Measurements from ENCODE around the gene TRIM54. TPM values are rescaled to one million over a fixed set of nuclear protein-coding genes. Genes with fewer than 3 reads are reported as not detected.

Gene TRIM54
- total and polyA plus RNA-seq, 9 of the 15 experiments (the other 6 are each of a cell fraction or from before 2014, with no cell fraction given) = not detected

DNA sequence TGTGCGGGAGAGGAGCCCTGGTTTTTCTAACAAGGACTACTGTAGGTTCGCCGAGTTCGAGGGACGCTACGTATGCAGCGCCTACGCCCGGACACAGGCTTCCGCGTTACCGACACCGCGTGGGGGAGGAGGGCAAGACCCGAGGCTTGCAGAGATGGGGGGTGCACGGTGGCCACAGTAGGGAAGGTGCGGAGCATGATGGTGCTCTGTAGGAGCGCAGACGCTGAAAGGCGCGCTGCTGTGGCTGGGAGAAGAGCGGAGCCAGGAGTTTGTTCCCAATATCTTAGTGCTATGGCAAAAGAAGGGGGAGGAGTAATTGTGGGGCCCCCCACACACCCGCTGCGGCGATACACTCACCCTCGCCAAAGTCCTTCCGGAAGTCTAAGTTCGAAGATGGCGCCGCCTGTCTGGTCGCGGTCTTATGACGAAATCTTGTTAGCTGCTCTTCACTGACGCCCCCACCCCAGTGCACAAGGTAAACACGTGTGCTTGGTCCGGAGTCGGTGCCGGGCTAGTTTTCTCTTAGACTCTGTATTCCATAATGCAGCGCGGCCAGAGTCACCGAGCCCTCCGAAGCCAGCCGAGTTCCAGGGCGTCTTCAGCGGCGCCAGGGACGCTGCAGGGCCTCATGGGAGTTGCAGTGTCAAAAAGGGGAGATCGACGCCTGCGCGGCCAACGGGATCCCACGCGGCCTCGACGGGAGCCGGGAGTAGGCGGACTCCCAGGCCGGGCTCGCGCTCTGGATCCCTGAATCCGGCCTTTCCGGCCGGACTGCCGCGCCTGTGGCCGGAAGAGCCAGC is 74.4 kb downstream of the TRIM54 start, which contains the start of gene GTF3C2 (continued):
- TF ChIP-seq FIP1L1 (IDR thresholded peaks at IDR 0.05; ENCODE audit: low read depth, low read length, poor library complexity, severe bottlenecking) = no peak
- TF ChIP-seq, protein P1, sequence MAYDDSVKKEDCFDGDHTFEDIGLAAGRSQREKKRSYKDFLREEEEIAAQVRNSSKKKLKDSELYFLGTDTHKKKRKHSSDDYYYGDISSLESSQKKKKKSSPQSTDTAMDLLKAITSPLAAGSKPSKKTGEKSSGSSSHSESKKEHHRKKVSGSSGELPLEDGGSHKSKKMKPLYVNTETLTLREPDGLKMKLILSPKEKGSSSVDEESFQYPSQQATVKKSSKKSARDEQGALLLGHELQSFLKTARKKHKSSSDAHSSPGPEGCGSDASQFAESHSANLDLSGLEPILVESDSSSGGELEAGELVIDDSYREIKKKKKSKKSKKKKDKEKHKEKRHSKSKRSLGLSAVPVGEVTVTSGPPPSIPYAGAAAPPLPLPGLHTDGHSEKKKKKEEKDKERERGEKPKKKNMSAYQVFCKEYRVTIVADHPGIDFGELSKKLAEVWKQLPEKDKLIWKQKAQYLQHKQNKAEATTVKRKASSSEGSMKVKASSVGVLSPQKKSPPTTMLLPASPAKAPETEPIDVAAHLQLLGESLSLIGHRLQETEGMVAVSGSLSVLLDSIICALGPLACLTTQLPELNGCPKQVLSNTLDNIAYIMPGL (CRISPR knock-in tag; IDR thresholded peaks at IDR 0.05) = no peak
- TF ChIP-seq CBX3 (IDR thresholded peaks at IDR 0.05; ENCODE audit: borderline replicate concordance in 1 of 2, low read length in 2 of 2) = no peak; a peak in 1 of 3 replicates
- TF ChIP-seq PHB (CRISPR knock-in tag; IDR thresholded peaks at IDR 0.05) = no peak
- no peak for TF ChIP-seq SRSF1 (IDR thresholded peaks at IDR 0.05; ENCODE audit: low read depth, low read length)
- TF ChIP-seq PHB2 (IDR thresholded peaks at IDR 0.05; ENCODE audit: low read depth) = no peak
- no peak for TF ChIP-seq ZC3H8 (IDR thresholded peaks at IDR 0.05)
- 0 out of 2 replicates have a peak, but pooled peaks have one; percentile 68 for TF ChIP-seq ZBTB1 (CRISPR knock-in tag; IDR thresholded peaks at IDR 0.05; ENCODE audit: borderline replicate concordance, low read depth)
- TF ChIP-seq RBM14 (IDR thresholded peaks at IDR 0.05; ENCODE audit: borderline replicate concordance, insufficient read depth, low read depth, low read length) = no peak
- no peak for TF ChIP-seq ERF (CRISPR knock-in tag; IDR thresholded peaks at IDR 0.05)
- TF ChIP-seq NR3C1 (CRISPR knock-in tag; IDR thresholded peaks at IDR 0.05) = no peak
- TF ChIP-seq, protein P2, sequence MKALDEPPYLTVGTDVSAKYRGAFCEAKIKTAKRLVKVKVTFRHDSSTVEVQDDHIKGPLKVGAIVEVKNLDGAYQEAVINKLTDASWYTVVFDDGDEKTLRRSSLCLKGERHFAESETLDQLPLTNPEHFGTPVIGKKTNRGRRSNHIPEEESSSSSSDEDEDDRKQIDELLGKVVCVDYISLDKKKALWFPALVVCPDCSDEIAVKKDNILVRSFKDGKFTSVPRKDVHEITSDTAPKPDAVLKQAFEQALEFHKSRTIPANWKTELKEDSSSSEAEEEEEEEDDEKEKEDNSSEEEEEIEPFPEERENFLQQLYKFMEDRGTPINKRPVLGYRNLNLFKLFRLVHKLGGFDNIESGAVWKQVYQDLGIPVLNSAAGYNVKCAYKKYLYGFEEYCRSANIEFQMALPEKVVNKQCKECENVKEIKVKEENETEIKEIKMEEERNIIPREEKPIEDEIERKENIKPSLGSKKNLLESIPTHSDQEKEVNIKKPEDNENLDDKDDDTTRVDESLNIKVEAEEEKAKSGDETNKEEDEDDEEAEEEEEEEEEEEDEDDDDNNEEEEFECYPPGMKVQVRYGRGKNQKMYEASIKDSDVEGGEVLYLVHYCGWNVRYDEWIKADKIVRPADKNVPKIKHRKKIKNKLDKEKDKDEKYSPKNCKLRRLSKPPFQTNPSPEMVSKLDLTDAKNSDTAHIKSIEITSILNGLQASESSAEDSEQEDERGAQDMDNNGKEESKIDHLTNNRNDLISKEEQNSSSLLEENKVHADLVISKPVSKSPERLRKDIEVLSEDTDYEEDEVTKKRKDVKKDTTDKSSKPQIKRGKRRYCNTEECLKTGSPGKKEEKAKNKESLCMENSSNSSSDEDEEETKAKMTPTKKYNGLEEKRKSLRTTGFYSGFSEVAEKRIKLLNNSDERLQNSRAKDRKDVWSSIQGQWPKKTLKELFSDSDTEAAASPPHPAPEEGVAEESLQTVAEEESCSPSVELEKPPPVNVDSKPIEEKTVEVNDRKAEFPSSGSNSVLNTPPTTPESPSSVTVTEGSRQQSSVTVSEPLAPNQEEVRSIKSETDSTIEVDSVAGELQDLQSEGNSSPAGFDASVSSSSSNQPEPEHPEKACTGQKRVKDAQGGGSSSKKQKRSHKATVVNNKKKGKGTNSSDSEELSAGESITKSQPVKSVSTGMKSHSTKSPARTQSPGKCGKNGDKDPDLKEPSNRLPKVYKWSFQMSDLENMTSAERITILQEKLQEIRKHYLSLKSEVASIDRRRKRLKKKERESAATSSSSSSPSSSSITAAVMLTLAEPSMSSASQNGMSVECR (CRISPR knock-in tag; IDR thresholded peaks at IDR 0.05) = peak; percentile 82
- peak; percentile 28; the same call in 1 of the 2 replicates for TF ChIP-seq PML (IDR thresholded peaks at IDR 0.05; ENCODE audit: low read length)
- TF ChIP-seq SP2 (IDR thresholded peaks at IDR 0.05; ENCODE audit: extremely low read depth, low read depth, low read length, poor library complexity, severe bottlenecking) = no peak
- TF ChIP-seq GABPB1 (CRISPR knock-in tag; IDR thresholded peaks at IDR 0.05) = peak; percentile 87
- TF ChIP-seq, protein P3, sequence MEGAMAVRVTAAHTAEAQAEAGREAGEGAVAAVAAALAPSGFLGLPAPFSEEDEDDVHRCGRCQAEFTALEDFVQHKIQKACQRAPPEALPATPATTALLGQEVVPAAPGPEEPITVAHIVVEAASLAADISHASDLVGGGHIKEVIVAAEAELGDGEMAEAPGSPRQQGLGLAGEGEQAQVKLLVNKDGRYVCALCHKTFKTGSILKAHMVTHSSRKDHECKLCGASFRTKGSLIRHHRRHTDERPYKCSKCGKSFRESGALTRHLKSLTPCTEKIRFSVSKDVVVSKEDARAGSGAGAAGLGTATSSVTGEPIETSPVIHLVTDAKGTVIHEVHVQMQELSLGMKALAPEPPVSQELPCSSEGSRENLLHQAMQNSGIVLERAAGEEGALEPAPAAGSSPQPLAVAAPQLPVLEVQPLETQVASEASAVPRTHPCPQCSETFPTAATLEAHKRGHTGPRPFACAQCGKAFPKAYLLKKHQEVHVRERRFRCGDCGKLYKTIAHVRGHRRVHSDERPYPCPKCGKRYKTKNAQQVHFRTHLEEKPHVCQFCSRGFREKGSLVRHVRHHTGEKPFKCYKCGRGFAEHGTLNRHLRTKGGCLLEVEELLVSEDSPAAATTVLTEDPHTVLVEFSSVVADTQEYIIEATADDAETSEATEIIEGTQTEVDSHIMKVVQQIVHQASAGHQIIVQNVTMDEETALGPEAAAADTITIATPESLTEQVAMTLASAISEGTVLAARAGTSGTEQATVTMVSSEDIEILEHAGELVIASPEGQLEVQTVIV (CRISPR knock-in tag; IDR thresholded peaks at IDR 0.05; ENCODE audit: borderline replicate concordance) = no peak
- 0 out of 2 replicates have a peak, but pooled peaks have one; percentile 39 for TF ChIP-seq ZNF431 (CRISPR knock-in tag; IDR thresholded peaks at IDR 0.05)
- TF ChIP-seq THRAP3 (IDR thresholded peaks at IDR 0.05; ENCODE audit: borderline replicate concordance) = no peak
